ENCODE data around the gene DDX21.
"Not testable (repeated sequence)": the region's sequence is repeated elsewhere in the genome, so short reads cannot be mapped to it uniquely, and the experiment has no call there.

The DDX21 gene

DNA sequence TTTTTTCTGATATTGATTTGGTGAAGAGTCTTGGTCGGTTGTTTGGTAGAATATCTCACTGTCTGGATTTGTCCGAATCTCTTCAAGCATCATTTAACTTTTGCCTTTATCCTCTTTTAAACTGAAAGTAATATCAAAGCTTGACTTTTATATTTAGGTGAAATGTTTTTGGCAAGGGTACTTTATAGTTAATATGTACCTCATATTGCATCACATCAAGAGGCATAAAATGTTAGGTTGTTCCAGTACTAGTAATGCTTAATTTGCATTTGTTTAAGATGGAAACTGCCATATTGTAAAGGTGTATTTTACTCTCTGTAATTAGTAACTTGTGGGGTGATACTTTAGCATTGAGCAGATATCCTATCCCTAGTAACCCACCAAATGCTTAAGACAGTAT, 17.1 kb upstream of the DDX21 start:
- H3K4me3 ChIP-seq (ENCODE audit: low read depth, low read length) = no peak overlapping the region
- in situ Hi-C loops (cut with HindIII; ENCODE audit: low sequenced_read_pairs) = no loop called here
- DNase-seq (ENCODE audit: low read depth) = no peak
- TF ChIP-seq, protein P1, sequence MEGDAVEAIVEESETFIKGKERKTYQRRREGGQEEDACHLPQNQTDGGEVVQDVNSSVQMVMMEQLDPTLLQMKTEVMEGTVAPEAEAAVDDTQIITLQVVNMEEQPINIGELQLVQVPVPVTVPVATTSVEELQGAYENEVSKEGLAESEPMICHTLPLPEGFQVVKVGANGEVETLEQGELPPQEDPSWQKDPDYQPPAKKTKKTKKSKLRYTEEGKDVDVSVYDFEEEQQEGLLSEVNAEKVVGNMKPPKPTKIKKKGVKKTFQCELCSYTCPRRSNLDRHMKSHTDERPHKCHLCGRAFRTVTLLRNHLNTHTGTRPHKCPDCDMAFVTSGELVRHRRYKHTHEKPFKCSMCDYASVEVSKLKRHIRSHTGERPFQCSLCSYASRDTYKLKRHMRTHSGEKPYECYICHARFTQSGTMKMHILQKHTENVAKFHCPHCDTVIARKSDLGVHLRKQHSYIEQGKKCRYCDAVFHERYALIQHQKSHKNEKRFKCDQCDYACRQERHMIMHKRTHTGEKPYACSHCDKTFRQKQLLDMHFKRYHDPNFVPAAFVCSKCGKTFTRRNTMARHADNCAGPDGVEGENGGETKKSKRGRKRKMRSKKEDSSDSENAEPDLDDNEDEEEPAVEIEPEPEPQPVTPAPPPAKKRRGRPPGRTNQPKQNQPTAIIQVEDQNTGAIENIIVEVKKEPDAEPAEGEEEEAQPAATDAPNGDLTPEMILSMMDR (IDR thresholded peaks at IDR 0.05; ENCODE audit: low read depth, low read length, missing control alignments) = no peak

DNA sequence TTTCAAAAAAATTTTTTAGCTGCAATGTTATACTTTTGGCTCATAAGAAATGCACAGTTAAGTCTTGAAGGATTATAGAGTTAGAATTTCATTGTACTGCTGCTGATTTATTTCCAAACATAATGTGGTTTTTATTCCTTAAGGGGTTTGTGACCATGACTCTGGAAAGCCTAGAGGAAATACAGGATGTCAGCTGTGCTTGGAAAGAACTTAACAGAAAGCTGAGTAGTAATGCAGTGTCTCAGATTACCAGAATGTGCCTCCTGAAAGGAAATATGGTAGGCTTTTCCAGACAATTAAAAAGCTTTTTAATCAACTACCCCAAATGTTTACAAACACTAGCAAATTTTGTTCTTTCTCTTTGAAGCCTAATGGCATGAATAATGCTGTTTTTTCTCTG, 15.1 kb upstream of the DDX21 start:
- DNase-seq (ENCODE audit: low read depth); H3K4me3 ChIP-seq (ENCODE audit: low read depth, low read length); in situ Hi-C loops (cut with HindIII; ENCODE audit: low sequenced_read_pairs): not testable (repeated sequence)

DNA sequence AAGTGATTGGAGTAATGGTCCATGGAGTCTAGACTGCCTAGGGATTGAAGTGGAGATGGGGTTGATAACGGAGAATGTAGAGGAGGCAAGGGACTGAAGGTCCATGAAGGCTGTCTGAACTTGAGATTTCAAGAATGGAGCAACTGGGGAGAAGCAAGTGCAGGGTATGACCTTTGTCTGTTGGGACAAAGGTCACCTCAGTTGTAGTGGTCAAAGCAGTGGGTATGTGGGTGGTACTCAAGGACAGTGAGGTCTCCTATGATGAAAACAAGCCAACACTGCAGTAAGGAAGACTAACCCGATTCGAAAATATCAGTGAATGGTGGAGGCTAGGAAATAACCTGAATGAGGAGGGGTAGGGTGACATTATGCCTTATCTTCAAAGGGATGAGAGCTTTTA, 5.4 kb upstream of the DDX21 start:
- TF ChIP-seq, protein P1 (IDR thresholded peaks at IDR 0.05; ENCODE audit: low read depth, low read length, missing control alignments) = no peak
- in situ Hi-C loops (cut with HindIII; ENCODE audit: low sequenced_read_pairs) = no loop called here
- no peak overlapping the region for H3K4me3 ChIP-seq (ENCODE audit: low read depth, low read length)
- DNase-seq (ENCODE audit: low read depth) = no peak

DNA sequence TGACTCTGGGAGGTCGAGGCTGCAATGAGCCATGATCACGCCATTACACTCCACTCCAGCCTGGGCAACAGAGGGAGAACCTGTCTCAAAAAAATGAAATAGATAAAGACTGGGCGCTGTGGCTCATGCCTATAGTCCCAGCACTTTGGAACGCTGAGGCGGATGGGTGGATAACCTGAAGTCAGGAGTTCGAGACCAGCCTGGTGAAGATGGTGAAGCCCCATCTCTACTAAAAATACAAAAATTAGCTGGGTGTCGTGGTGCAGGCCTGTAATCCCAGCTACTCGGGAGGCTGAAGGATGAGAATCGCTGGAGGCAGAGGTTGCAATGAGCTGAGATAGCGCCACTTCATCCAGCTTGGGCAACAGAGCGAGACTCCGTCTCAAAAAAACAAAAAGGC, 1.1 kb upstream of the DDX21 start:
- in situ Hi-C loops (cut with HindIII; ENCODE audit: low sequenced_read_pairs) = no loop called here
- no peak for DNase-seq (ENCODE audit: low read depth)
- TF ChIP-seq, protein P1 (IDR thresholded peaks at IDR 0.05; ENCODE audit: low read depth, low read length, missing control alignments) = no peak
- H3K4me3 ChIP-seq (ENCODE audit: low read depth, low read length) = no peak overlapping the region

DNA sequence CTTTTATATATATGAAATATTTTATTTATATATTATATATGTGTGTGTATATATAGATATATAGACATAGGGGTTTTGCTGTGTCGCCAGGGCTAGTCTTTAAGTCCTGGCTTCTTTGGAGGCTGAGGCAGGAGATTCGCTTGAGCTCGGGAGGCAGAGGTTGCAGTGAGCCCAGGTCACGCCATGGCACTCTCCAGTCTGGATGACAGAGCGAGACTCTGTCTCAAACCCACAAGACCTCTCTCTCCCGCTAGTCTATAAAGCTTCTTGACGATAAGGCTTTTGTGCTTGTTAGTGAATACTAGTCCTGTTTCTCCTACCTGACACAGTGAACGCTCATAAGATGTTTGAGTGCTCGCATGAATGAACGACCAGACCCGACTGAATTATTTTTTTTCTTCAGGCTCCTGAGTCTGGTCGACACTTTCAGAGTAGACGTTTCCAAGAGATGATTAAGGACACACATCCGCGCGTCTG, 577 bp upstream of the DDX21 start:
- in situ Hi-C loops (cut with HindIII; ENCODE audit: low sequenced_read_pairs) = no loop called here
- H3K4me3 ChIP-seq (ENCODE audit: low read depth, low read length) = peak overlapping the region; percentile 85
- TF ChIP-seq, protein P1 (IDR thresholded peaks at IDR 0.05; ENCODE audit: low read depth, low read length, missing control alignments) = no peak
- no peak for DNase-seq (ENCODE audit: low read depth)

DNA sequence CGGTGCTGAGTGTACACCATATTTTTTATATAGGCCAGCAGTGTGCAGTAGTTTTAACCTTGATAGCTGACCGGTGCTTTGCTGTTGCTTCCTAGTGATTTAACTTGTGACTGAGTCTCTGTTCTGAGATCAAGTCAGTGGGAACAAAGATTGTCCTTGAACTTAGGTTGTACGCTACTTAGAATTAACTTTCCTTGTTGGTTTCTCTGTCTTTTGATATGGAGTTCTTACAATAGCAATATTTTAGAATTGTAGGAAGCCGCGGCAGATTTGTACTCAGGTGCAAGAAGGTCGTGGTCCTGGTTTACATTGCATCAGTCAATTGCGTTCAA, 1.3 kb downstream of the DDX21 start:
- no peak for DNase-seq (ENCODE audit: low read depth)
- in situ Hi-C loops (cut with HindIII; ENCODE audit: low sequenced_read_pairs) = no loop called here
- TF ChIP-seq, protein P1 (IDR thresholded peaks at IDR 0.05; ENCODE audit: low read depth, low read length, missing control alignments) = no peak
- peak overlapping the region; percentile 85 for H3K4me3 ChIP-seq (ENCODE audit: low read depth, low read length)

DNA sequence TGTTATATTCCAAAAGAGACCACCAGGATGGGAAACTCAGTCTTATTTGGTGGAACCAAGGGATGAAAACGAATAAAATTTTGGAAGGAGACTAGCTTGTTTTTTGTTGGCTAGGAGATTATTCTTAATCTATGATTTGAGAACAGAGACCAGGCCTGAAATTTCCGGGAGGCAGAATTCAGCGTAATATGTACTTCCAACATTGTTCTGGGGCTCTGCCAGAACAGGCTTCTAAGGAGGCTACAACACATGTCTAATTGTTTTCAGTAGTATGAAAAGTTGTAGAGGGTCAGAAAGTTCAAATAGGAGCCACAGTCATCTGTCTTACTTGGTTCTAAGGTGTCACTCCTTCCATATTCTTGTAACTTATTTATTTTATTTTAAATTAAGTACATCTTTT, 1.7 kb downstream of the DDX21 start:
- H3K4me3 ChIP-seq (ENCODE audit: low read depth, low read length) = peak overlapping the region; percentile 85
- no peak for DNase-seq (ENCODE audit: low read depth)
- in situ Hi-C loops (cut with HindIII; ENCODE audit: low sequenced_read_pairs) = no loop called here
- TF ChIP-seq, protein P1 (IDR thresholded peaks at IDR 0.05; ENCODE audit: low read depth, low read length, missing control alignments) = no peak

All from astrocyte of the cerebellum (primary cell).